HEK293 (cell line): ENCODE results near the gene HTT.

Source experiments
- ATF2 ChIP-seq: fragments of 450-650 bp; formaldehyde crosslinking; IDR thresholded peaks from 2 replicates; pipeline ENCODE4 v1.5.1; 2016; ENCODE audit warnings: missing biosample characterization, missing genetic modification characterization, low read depth
- CTCF ChIP-seq: fragments of 450-650 bp; formaldehyde crosslinking; IDR thresholded peaks from 2 replicates; pipeline ENCODE4 v1.5.1; 2016; ENCODE audit warnings: missing biosample characterization, missing genetic modification characterization
- KLF8 ChIP-seq: fragments of 450-650 bp; formaldehyde crosslinking; IDR thresholded peaks from 2 replicates; pipeline ENCODE4 v1.5.1; 2016; ENCODE audit warnings: missing biosample characterization, missing genetic modification characterization
- OSR2 ChIP-seq: fragments of 450-650 bp; formaldehyde crosslinking; IDR thresholded peaks from 2 replicates; pipeline ENCODE4 v1.5.1; 2016; ENCODE audit warnings: missing biosample characterization, missing genetic modification characterization
- ZNF776 ChIP-seq: fragments of 450-650 bp; formaldehyde crosslinking; IDR thresholded peaks from 2 replicates; pipeline ENCODE4 v1.5.0; 2017; ENCODE audit warnings: missing biosample characterization, missing genetic modification characterization, borderline replicate concordance

- TF ChIP-seq ZNF776 (tag by site-specific recombination): no peak
- no peak for TF ChIP-seq ATF2 (tag by site-specific recombination)
- no peak for TF ChIP-seq KLF8
- TF ChIP-seq CTCF (tag by site-specific recombination): no peak
- TF ChIP-seq OSR2 (tag by site-specific recombination): no peak
These were observed 139.3 kb downstream of the HTT start for GRCh38 chr4:3213661-3214250.
